ENCODE measurements around the gene PTPRH.
A peak's percentile ranks its signal among the peaks of the same experiment; 100 is the strongest.
"Not testable (repeated sequence)": the region's sequence is repeated elsewhere in the genome, so short reads cannot be mapped to it uniquely, and the experiment has no call there.

The PTPRH gene

GRCh38 chr19:55226273-55226672 lies 17.0 kb upstream of the PTPRH start:
- peaks cover 2% of the 10 kb centered on the region for H3K36me3 ChIP-seq (ENCODE audit: control insufficient read depth, insufficient read depth, low read length)
- no peaks in the 10 kb centered on the region for H3K27me3 ChIP-seq (ENCODE audit: control insufficient read depth, insufficient read depth, low read length, poor library complexity, severe bottlenecking)
- no peak overlapping the region for H3K27ac ChIP-seq (ENCODE audit: insufficient read depth, low read depth, low read length, poor library complexity, severe bottlenecking)
- H3K4me3 ChIP-seq (ENCODE audit: insufficient read depth, low read depth, low read length) = no peak overlapping the region
- H3K9me3 ChIP-seq (ENCODE audit: control insufficient read depth, low read length) = no peaks in the 10 kb centered on the region
- 91 to 93% methylated on average over 9 of the region's 9 CpGs for WGBS, 2 experiments
- no peaks in the 10 kb centered on the region for H3K4me1 ChIP-seq (ENCODE audit: control insufficient read depth, insufficient read depth, low read length)

- Histone ChIP-seq H3K4me3 (ENCODE audit: insufficient read depth, low read depth, low read length) (no peak overlapping the region), H3K4me1 (ENCODE audit: control insufficient read depth, insufficient read depth, low read length) (no peaks in the 10 kb centered on the region), H3K27ac (ENCODE audit: insufficient read depth, low read depth, low read length, poor library complexity, severe bottlenecking) (no peak overlapping the region), H3K27me3 (ENCODE audit: control insufficient read depth, insufficient read depth, low read length, poor library complexity, severe bottlenecking) (no peaks in the 10 kb centered on the region), H3K9me3 (ENCODE audit: control insufficient read depth, low read length) (no peaks in the 10 kb centered on the region), H3K36me3 (ENCODE audit: control insufficient read depth, insufficient read depth, low read length) (no peaks in the 10 kb centered on the region)
- 92 to 96% methylated on average over 5 to 7 of the region's 7 CpGs for WGBS, 2 experiments
Measured at GRCh38 chr19:55225415-55225958, 16.2 kb upstream of the PTPRH start.

GRCh38 chr19:55224679-55225414 lies 15.5 kb upstream of the PTPRH start:
- not testable (repeated sequence) for H3K9me3 ChIP-seq (ENCODE audit: control insufficient read depth, low read length); H3K27me3 ChIP-seq (ENCODE audit: control insufficient read depth, insufficient read depth, low read length, poor library complexity, severe bottlenecking); H3K36me3 ChIP-seq (ENCODE audit: control insufficient read depth, insufficient read depth, low read length); H3K4me1 ChIP-seq (ENCODE audit: control insufficient read depth, insufficient read depth, low read length); H3K4me3 ChIP-seq (ENCODE audit: insufficient read depth, low read depth, low read length)
- H3K27ac ChIP-seq (ENCODE audit: insufficient read depth, low read depth, low read length, poor library complexity, severe bottlenecking) = peak overlapping the region; percentile 16
- 73 to 79% methylated on average over 10 to 11 of the region's 11 CpGs for WGBS, 2 experiments

GRCh38 chr19:55224038-55224665 lies 14.9 kb upstream of the PTPRH start:
- no peaks in the 10 kb centered on the region for H3K36me3 ChIP-seq (ENCODE audit: control insufficient read depth, insufficient read depth, low read length)
- H3K27me3 ChIP-seq (ENCODE audit: control insufficient read depth, insufficient read depth, low read length, poor library complexity, severe bottlenecking) = no peaks in the 10 kb centered on the region
- H3K4me1 ChIP-seq (ENCODE audit: control insufficient read depth, insufficient read depth, low read length) = no peaks in the 10 kb centered on the region
- no peak overlapping the region for H3K4me3 ChIP-seq (ENCODE audit: insufficient read depth, low read depth, low read length)
- H3K27ac ChIP-seq (ENCODE audit: insufficient read depth, low read depth, low read length, poor library complexity, severe bottlenecking) = peak overlapping the region; percentile 26
- H3K9me3 ChIP-seq (ENCODE audit: control insufficient read depth, low read length) = no peaks in the 10 kb centered on the region
- WGBS, 2 experiments = 90 to 91% methylated on average over 26 of the region's 26 CpGs

DNA sequence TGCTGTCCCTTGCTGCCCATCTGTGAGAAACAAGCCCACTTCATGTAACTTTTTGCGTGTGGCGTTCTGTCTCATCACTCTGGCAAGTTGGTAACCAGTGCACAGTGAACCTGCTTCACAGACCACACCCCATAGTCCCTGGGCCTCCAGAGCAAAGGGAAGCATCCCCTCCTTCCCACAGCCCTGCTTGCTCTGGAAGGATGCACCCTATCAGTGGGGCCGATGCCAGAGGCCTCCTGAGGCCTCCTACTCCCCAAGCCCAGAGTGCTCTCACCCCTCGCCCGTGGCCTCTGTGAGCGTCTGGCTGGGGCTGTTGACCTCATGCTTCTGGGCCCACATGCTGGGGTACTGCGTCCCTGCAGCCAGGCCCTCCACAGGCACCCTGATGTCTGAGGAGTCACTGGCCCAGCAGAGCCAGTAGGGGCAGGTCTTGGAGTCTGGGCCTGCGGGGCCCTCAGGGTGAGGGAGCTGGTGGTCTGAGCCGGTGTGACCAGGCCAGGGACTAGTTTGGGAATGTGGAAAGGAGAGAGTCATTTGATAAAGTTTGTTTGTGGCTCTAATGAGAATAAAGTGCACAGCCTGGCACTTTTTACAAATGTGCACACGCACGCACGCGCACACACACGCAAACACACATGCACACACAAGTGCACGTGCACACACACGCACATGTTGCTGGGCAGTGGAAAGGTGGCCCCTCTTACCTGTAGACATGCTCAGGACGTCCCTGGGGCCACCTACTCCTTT lies 14.2 kb upstream of the PTPRH start:
- Histone ChIP-seq H3K4me1 (ENCODE audit: control insufficient read depth, insufficient read depth, low read length) (no peaks in the 10 kb centered on the region), H3K27me3 (ENCODE audit: control insufficient read depth, insufficient read depth, low read length, poor library complexity, severe bottlenecking) (no peaks in the 10 kb centered on the region), H3K9me3 (ENCODE audit: control insufficient read depth, low read length) (no peaks in the 10 kb centered on the region), H3K36me3 (ENCODE audit: control insufficient read depth, insufficient read depth, low read length) (no peaks in the 10 kb centered on the region), H3K4me3 (ENCODE audit: insufficient read depth, low read depth, low read length) (no peak overlapping the region), H3K27ac (ENCODE audit: insufficient read depth, low read depth, low read length, poor library complexity, severe bottlenecking) (peak overlapping the region; percentile 26)
- 94 to 95% methylated on average over 17 of the region's 17 CpGs for WGBS, 2 experiments

DNA sequence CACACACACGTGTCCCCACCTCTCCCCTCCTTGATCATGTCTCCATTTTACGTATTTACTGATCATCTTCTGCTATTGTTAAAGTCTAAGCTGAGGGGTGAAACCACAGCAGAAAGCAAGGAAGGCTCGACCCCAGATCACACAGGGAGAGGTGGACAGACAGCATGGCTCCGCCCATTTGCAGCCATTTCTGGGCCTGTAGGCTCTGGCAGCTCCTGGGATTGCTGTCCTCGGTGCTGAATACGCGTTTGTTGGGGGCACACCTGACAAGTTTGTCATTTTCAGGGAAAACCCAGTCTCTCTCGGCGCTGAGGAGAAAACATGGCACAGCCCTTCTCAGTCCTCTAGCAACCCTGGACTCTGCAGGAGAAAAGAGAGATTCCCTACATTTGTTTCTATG lies 11.2 kb upstream of the PTPRH start:
- no peaks in the 10 kb centered on the region for H3K9me3 ChIP-seq (ENCODE audit: control insufficient read depth, low read length)
- H3K4me3 ChIP-seq (ENCODE audit: insufficient read depth, low read depth, low read length) = no peak overlapping the region
- H3K27me3 ChIP-seq (ENCODE audit: control insufficient read depth, insufficient read depth, low read length, poor library complexity, severe bottlenecking) = no peaks in the 10 kb centered on the region
- H3K36me3 ChIP-seq (ENCODE audit: control insufficient read depth, insufficient read depth, low read length) = no peaks in the 10 kb centered on the region
- no peaks in the 10 kb centered on the region for H3K4me1 ChIP-seq (ENCODE audit: control insufficient read depth, insufficient read depth, low read length)
- WGBS, 2 experiments = 83 to 85% methylated on average over 9 of the region's 9 CpGs
- no peak overlapping the region for H3K27ac ChIP-seq (ENCODE audit: insufficient read depth, low read depth, low read length, poor library complexity, severe bottlenecking)

DNA sequence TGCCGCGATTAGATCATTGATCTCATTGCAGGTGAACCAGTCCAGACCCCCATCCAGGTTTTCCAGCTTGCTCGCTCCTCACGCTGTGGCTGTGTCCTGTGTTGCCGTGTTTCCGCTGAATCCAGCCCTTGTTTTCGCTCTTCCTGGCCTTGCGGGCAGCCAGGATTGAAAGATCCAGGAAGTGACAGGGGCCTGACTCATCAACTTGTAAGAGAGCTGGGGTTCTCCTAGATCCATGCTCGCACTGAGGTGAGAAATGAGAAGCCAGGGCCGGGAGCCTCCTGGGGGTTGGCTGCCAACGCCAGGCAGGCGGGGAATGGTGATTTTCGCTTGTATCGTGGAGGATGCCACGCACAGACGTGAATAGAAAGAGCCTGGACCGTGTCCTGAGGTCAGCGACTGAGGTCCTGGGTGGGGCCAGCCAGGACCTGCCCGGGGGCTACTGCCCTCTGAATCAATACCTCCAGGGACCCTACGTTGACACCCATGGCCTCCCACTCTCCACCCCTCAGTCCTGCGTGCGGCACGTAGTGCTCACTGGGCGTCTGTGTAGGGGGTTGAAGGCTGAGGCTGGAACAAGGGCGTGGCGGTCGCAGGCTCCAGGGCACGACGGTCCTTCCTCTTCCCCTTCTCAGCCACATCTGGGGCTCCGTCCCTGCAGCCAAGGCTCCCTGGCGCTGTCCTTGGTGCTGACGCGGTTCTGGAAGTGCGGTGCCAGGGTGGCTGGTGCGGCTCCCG lies 7.3 kb upstream of the PTPRH start:
- Histone ChIP-seq H3K27me3 (ENCODE audit: control insufficient read depth, insufficient read depth, low read length, poor library complexity, severe bottlenecking) (no peaks in the 10 kb centered on the region), H3K36me3 (ENCODE audit: control insufficient read depth, insufficient read depth, low read length) (no peaks in the 10 kb centered on the region), H3K4me1 (ENCODE audit: control insufficient read depth, insufficient read depth, low read length) (no peaks in the 10 kb centered on the region), H3K9me3 (ENCODE audit: control insufficient read depth, low read length) (peaks cover 3% of the 10 kb centered on the region), H3K4me3 (ENCODE audit: insufficient read depth, low read depth, low read length) (peak overlapping the region; percentile 39), H3K27ac (ENCODE audit: insufficient read depth, low read depth, low read length, poor library complexity, severe bottlenecking) (peak overlapping the region; percentile 39)
- WGBS, 2 experiments = 4 to 6% methylated on average over 36 of the region's 36 CpGs

- WGBS, 2 experiments = 90 to 91% methylated on average over 7 of the region's 7 CpGs
- peaks cover 3% of the 10 kb centered on the region for H3K9me3 ChIP-seq (ENCODE audit: control insufficient read depth, low read length)
- H3K4me1 ChIP-seq (ENCODE audit: control insufficient read depth, insufficient read depth, low read length) = no peaks in the 10 kb centered on the region
- H3K27me3 ChIP-seq (ENCODE audit: control insufficient read depth, insufficient read depth, low read length, poor library complexity, severe bottlenecking) = no peaks in the 10 kb centered on the region
- H3K36me3 ChIP-seq (ENCODE audit: control insufficient read depth, insufficient read depth, low read length) = no peaks in the 10 kb centered on the region
- no peak overlapping the region for H3K4me3 ChIP-seq (ENCODE audit: insufficient read depth, low read depth, low read length)
- no peak overlapping the region for H3K27ac ChIP-seq (ENCODE audit: insufficient read depth, low read depth, low read length, poor library complexity, severe bottlenecking)
Measured at GRCh38 chr19:55213547-55213946, 4.2 kb upstream of the PTPRH start.

GRCh38 chr19:55212447-55212846 lies 3.1 kb upstream of the PTPRH start:
- Histone ChIP-seq H3K27ac (ENCODE audit: insufficient read depth, low read depth, low read length, poor library complexity, severe bottlenecking) (no peak overlapping the region), H3K4me3 (ENCODE audit: insufficient read depth, low read depth, low read length) (no peak overlapping the region), H3K4me1 (ENCODE audit: control insufficient read depth, insufficient read depth, low read length) (no peaks in the 10 kb centered on the region), H3K9me3 (ENCODE audit: control insufficient read depth, low read length) (peaks cover 3% of the 10 kb centered on the region), H3K27me3 (ENCODE audit: control insufficient read depth, insufficient read depth, low read length, poor library complexity, severe bottlenecking) (no peaks in the 10 kb centered on the region), H3K36me3 (ENCODE audit: control insufficient read depth, insufficient read depth, low read length) (no peaks in the 10 kb centered on the region)
- 78 to 85% methylated on average over 3 of the region's 3 CpGs for WGBS, 2 experiments
